Ishikawa (cell line): Measurements from ENCODE around the gene LEPROT.

Experiments
- CEBPB ChIP-seq: IDR thresholded peaks from 2 replicates; pipeline ENCODE4 v1.6.1; 2012
- CREB1 ChIP-seq: IDR thresholded peaks from 2 replicates; pipeline ENCODE4 v1.6.1; 2012; ENCODE audit warnings: low read depth
- EGR1 ChIP-seq: IDR thresholded peaks from 2 replicates; pipeline ENCODE4 v1.6.1; 2012
- EP300 ChIP-seq: IDR thresholded peaks from 2 replicates; pipeline ENCODE4 v1.6.1; 2012; ENCODE audit warnings: borderline replicate concordance
- FOXM1 ChIP-seq: IDR thresholded peaks from 2 replicates; pipeline ENCODE4 v1.6.1; 2012; ENCODE audit warnings: low read depth, borderline replicate concordance
- NFIC ChIP-seq: IDR thresholded peaks from 2 replicates; pipeline ENCODE4 v1.6.1; 2012
- RAD21 ChIP-seq: IDR thresholded peaks from 2 replicates; pipeline ENCODE4 v1.6.1; 2012; ENCODE audit warnings: low read depth
- TAF1 ChIP-seq: IDR thresholded peaks from 2 replicates; pipeline ENCODE4 v1.6.1; 2012; ENCODE audit warnings: low read depth, mild to moderate bottlenecking
- TCF12 ChIP-seq: IDR thresholded peaks from 2 replicates; pipeline ENCODE4 v1.6.1; 2012; ENCODE audit warnings: low read depth
- ZBTB7A ChIP-seq: IDR thresholded peaks from 2 replicates; pipeline ENCODE4 v1.6.1; 2012; ENCODE audit warnings: low read depth
- TF ChIP-seq, protein P1 (sequence below): IDR thresholded peaks from 2 replicates; pipeline ENCODE4 v1.6.1; 2012
- TF ChIP-seq, protein P2 (sequence below): IDR thresholded peaks from 2 replicates; pipeline ENCODE4 v1.6.1; 2012
- TF ChIP-seq, protein P3 (sequence below): IDR thresholded peaks from 2 replicates; pipeline ENCODE4 v1.6.1; 2012; ENCODE audit warnings: low read depth, mild to moderate bottlenecking

DNA sequence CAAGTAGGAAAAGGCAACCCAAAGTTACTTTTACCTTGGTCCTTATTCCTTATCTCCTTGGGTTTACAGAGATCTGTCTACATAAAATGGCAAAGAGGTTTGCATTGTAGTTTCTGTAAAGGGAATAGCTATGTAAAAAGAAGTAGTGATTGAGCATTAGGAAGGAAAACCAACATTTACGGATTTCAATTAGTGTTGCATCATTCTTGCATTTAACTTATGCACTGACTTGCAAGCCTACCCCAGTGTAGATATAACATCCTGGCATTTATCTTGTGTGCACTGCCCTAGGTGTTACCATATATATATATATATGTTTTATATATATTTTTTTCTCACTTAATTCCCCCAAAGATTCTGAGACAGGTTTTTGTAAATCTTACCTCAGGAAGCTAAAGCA lies 3.7 kb upstream of the LEPROT start:
- TF ChIP-seq, protein P1, sequence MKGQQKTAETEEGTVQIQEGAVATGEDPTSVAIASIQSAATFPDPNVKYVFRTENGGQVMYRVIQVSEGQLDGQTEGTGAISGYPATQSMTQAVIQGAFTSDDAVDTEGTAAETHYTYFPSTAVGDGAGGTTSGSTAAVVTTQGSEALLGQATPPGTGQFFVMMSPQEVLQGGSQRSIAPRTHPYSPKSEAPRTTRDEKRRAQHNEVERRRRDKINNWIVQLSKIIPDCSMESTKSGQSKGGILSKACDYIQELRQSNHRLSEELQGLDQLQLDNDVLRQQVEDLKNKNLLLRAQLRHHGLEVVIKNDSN: no peak
- no peak for TF ChIP-seq TAF1
- TF ChIP-seq EP300: no peak
- TF ChIP-seq RAD21: no peak
- no peak for TF ChIP-seq TCF12
- TF ChIP-seq NFIC: no peak
- no peak for TF ChIP-seq CREB1
- no peak for TF ChIP-seq FOXM1
- TF ChIP-seq CEBPB: no peak
- no peak for TF ChIP-seq EGR1
- TF ChIP-seq ZBTB7A: no peak
- TF ChIP-seq, protein P2, sequence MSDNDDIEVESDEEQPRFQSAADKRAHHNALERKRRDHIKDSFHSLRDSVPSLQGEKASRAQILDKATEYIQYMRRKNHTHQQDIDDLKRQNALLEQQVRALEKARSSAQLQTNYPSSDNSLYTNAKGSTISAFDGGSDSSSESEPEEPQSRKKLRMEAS: no peak
- TF ChIP-seq, protein P3, sequence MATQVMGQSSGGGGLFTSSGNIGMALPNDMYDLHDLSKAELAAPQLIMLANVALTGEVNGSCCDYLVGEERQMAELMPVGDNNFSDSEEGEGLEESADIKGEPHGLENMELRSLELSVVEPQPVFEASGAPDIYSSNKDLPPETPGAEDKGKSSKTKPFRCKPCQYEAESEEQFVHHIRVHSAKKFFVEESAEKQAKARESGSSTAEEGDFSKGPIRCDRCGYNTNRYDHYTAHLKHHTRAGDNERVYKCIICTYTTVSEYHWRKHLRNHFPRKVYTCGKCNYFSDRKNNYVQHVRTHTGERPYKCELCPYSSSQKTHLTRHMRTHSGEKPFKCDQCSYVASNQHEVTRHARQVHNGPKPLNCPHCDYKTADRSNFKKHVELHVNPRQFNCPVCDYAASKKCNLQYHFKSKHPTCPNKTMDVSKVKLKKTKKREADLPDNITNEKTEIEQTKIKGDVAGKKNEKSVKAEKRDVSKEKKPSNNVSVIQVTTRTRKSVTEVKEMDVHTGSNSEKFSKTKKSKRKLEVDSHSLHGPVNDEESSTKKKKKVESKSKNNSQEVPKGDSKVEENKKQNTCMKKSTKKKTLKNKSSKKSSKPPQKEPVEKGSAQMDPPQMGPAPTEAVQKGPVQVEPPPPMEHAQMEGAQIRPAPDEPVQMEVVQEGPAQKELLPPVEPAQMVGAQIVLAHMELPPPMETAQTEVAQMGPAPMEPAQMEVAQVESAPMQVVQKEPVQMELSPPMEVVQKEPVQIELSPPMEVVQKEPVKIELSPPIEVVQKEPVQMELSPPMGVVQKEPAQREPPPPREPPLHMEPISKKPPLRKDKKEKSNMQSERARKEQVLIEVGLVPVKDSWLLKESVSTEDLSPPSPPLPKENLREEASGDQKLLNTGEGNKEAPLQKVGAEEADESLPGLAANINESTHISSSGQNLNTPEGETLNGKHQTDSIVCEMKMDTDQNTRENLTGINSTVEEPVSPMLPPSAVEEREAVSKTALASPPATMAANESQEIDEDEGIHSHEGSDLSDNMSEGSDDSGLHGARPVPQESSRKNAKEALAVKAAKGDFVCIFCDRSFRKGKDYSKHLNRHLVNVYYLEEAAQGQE: no peak
